ENCODE results near the gene ARFGEF3.

ARFGEF3 gene

GRCh38 chr6:138334000-138334399 is 172.3 kb downstream of the ARFGEF3 start:
- peak overlapping the region; percentile 52; the same call in 1 of the 2 replicates for H3K27ac ChIP-seq
- TF ChIP-seq CTCF (IDR thresholded peaks at IDR 0.05) (no peak), ZFX (IDR thresholded peaks at IDR 0.05; ENCODE audit: borderline replicate concordance) (no peak)

DNA sequence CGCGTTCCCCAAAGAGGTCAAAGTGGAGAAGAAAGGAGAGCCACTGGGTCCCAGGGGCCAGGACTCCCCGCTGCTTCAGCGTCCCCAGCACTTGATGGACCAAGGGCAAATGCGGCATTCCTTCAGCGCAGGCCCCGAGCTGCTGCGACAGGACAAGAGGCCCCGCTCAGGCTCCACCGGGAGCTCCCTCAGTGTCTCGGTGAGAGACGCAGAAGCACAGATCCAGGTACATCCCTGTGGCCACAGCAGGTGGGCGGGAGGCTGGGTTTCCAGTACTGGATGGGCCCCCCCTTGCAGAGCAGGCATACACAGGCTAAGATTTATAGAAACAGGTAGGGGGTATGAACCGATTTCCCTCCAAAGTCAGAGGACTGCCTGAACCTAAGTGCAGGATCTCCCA is 173.2 kb downstream of the ARFGEF3 start:
- H3K27ac ChIP-seq = no peak overlapping the region
- TF ChIP-seq CTCF (IDR thresholded peaks at IDR 0.05) (no peak), ZFX (IDR thresholded peaks at IDR 0.05; ENCODE audit: borderline replicate concordance) (no peak)

DNA sequence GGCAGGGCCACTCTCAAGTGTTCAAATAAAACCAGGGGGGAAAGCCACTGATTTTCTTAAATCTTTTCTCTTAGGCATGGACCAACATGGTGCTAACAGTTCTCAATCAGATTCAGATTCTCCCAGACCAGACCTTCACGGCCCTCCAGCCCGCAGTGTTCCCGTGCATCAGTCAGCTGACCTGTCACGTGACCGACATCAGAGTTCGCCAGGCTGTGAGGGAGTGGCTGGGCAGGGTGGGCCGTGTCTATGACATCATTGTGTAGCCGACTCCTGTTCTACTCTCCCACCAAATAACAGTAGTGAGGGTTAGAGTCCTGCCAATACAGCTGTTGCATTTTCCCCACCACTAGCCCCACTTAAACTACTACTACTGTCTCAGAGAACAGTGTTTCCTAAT is 174.5 kb downstream of the ARFGEF3 start:
- no peak for TF ChIP-seq CTCF (IDR thresholded peaks at IDR 0.05)
- TF ChIP-seq ZFX (IDR thresholded peaks at IDR 0.05; ENCODE audit: borderline replicate concordance) = no peak
- H3K27ac ChIP-seq = no peak overlapping the region

GRCh38 chr6:138337076-138337475 is 175.3 kb downstream of the ARFGEF3 start:
- TF ChIP-seq ZFX (IDR thresholded peaks at IDR 0.05; ENCODE audit: borderline replicate concordance) (no peak), CTCF (IDR thresholded peaks at IDR 0.05) (no peak)
- peak overlapping the region; percentile 79; the same call in 1 of the 2 replicates for H3K27ac ChIP-seq

DNA sequence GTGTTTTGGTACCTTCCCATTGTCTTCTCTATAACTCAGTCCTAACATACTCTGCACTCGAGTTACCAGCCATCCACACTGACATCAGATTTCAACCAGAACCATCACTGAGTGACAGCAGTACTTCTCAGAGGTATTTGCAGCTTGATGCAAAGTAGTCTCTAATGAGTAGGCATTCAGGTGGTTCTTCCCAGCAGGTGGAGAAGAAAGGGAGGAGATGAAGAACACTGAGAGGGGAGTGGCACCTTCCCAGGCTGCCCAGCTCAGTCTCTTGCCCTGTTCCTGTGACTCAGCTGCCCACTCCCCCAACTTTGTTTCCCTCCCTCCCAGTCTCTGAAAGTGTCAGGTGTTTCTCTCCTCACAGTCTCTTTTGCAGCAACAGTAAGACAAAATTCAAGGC is 177.3 kb downstream of the ARFGEF3 start:
- TF ChIP-seq CTCF (IDR thresholded peaks at IDR 0.05) (no peak), ZFX (IDR thresholded peaks at IDR 0.05; ENCODE audit: borderline replicate concordance) (no peak)

GRCh38 chr6:138341176-138341575 is 179.4 kb downstream of the ARFGEF3 start:
- TF ChIP-seq CTCF (IDR thresholded peaks at IDR 0.05) (no peak), ZFX (IDR thresholded peaks at IDR 0.05; ENCODE audit: borderline replicate concordance) (no peak)
- peak overlapping the region; percentile 79 for H3K27ac ChIP-seq

More for the DNA sequence above, 177.3 kb downstream of the ARFGEF3 start:
- H3K27ac ChIP-seq = peak overlapping the region; percentile 79; the same call in 1 of the 2 replicates

GRCh38 chr6:138343112-138343511 is 181.4 kb downstream of the ARFGEF3 start:
- no peak for TF ChIP-seq CTCF (IDR thresholded peaks at IDR 0.05)
- no peak for TF ChIP-seq ZFX (IDR thresholded peaks at IDR 0.05; ENCODE audit: borderline replicate concordance)
- peak overlapping the region; percentile 79 for H3K27ac ChIP-seq

All from 22Rv1 (cell line).